ENCODE data around the gene FLYWCH2.

- no peak for TF ChIP-seq FOXA1 (IDR thresholded peaks at IDR 0.05)
- no peak for TF ChIP-seq ELF4 (IDR thresholded peaks at IDR 0.05)
These were observed 11.2 kb downstream of the FLYWCH2 start for GRCh38 chr16:2894231-2894630.

Data from HEK293T (cell line).